Endothelial cell of umbilical vein (primary cell): ENCODE measurements around the gene ELK3. TPM values are rescaled to one million over a fixed set of nuclear protein-coding genes. Genes with fewer than 3 reads are reported as not detected.
"Not testable (repeated sequence)": the region's sequence is repeated elsewhere in the genome, so short reads cannot be mapped to it uniquely, and the experiment has no call there.

Source experiments
- BruUV-seq: library from RNA; stranded (reverse); fragments of 400-500 nt; replicated peaks from 2 replicates; lab custom pipeline; 2021; lab: Mats Ljungman, UMichigan
- CTCF ChIA-PET: fragments of 300-600, 350-600 bp; sonication (Branson Sonifier 250); formaldehyde crosslinking; loops from one replicate; lab custom pipeline; 2021; ENCODE audit warnings: antibody characterized with exemption, inconsistent platforms; lab: Charles Lee
- POLR2A ChIA-PET: fragments of 300-600, 350-600 bp; sonication (Branson Sonifier 250); formaldehyde crosslinking; loops from one replicate; lab custom pipeline; 2021; ENCODE audit warnings: antibody characterized with exemption, inconsistent platforms; lab: Charles Lee
- DNase-seq: peaks from one replicate; pipeline ENCODE4 v3.0.0-alpha.2; 2011; ENCODE audit warnings: low read depth, low spot score
- FAIRE-seq: peaks from 2 replicates; lab custom pipeline; 2011; peaks lifted over from hg19 to GRCh38; lab: Jason Lieb, UNC
- H2AFZ ChIP-seq: 2 replicates; pipeline ENCODE4 v1.6.0; 2012; ENCODE audit warnings: low read depth, low read length, control low read depth, inconsistent platforms
- H3K27ac ChIP-seq: 2 replicates; pipeline ENCODE4 v1.5.1; 2011; ENCODE audit warnings: low read depth, mild to moderate bottlenecking, control low read depth, low read length, moderate library complexity; ENCODE audit not compliant: insufficient read depth
- H3K27me3 ChIP-seq, 2 experiments: 2 replicates each; pipeline versions ENCODE4 v1.6.0 to v1.6.1; 2011; ENCODE audit warnings: low read length in 2 of 2, mixed read lengths in 1 of 2; ENCODE audit not compliant: control insufficient read depth in 2 of 2, insufficient read depth in 2 of 2
- H3K36me3 ChIP-seq, 2 experiments: 2 replicates in 1 of 2; 3 replicates in 1 of 2; pipeline ENCODE4 v1.5.1; 2011; ENCODE audit warnings: low read length in 2 of 2, mild to moderate bottlenecking in 1 of 2, moderate library complexity in 1 of 2; ENCODE audit not compliant: control insufficient read depth in 2 of 2, insufficient read depth in 2 of 2; ENCODE audit errors: extremely low read depth in 1 of 2
- H3K4me1 ChIP-seq: 3 replicates; pipeline ENCODE4 v1.5.1; 2011; ENCODE audit warnings: mild to moderate bottlenecking, low read length; ENCODE audit not compliant: control insufficient read depth, insufficient read depth; ENCODE audit errors: extremely low read depth
- H3K4me2 ChIP-seq: 2 replicates; pipeline ENCODE4 v1.6.1; 2011; ENCODE audit warnings: low read length, control low read depth, mixed read lengths; ENCODE audit not compliant: insufficient read depth
- H3K4me3 ChIP-seq, 3 experiments: fragments of 200-600 bp in 1 of 3; sonication (generic), shearing (Covaris generic) in 1 of 3; replicated peaks in 1 of 3; 2 replicates each; pipeline ENCODE4 v1.5.1; 2011 to 2016; ENCODE audit warnings: control low read depth in 3 of 3, low read length in 3 of 3, mild to moderate bottlenecking in 2 of 3, inconsistent platforms in 1 of 3, low read depth in 1 of 3, moderate library complexity in 1 of 3; ENCODE audit not compliant: insufficient read depth in 1 of 3
- H3K79me2 ChIP-seq: 2 replicates; pipeline ENCODE4 v1.6.0; 2012; ENCODE audit warnings: low read length, inconsistent platforms; ENCODE audit not compliant: control insufficient read depth, insufficient read depth
- H3K9ac ChIP-seq: replicated peaks from 2 replicates; pipeline ENCODE3; 2011; ENCODE audit warnings: low read length, control low read depth; ENCODE audit not compliant: insufficient read depth; ENCODE audit errors: extremely low read depth
- H3K9me1 ChIP-seq: replicated peaks from 3 replicates; pipeline ENCODE4 v1.6.0; 2011; ENCODE audit warnings: mild to moderate bottlenecking, low read length; ENCODE audit not compliant: control insufficient read depth, insufficient read depth; ENCODE audit errors: extremely low read depth
- H3K9me3 ChIP-seq: replicated peaks from 2 replicates; pipeline ENCODE4 v1.5.1; 2012; ENCODE audit warnings: low read length, inconsistent platforms; ENCODE audit not compliant: control insufficient read depth, insufficient read depth
- H4K20me1 ChIP-seq: replicated peaks from 2 replicates; pipeline ENCODE3; 2011; ENCODE audit warnings: mild to moderate bottlenecking, low read length; ENCODE audit not compliant: control insufficient read depth, insufficient read depth; ENCODE audit errors: extremely low read depth
- CTCF ChIP-seq, 2 donors: IDR thresholded peaks; 1 replicate in 1 of 2; 2 replicates in 1 of 2; pipeline ENCODE4 v1.5.1; 2011; ENCODE audit warnings: low read length in 2 of 2, mild to moderate bottlenecking in 2 of 2, moderate library complexity in 2 of 2, control low read depth in 1 of 2, inconsistent platforms in 1 of 2, low read depth in 1 of 2; ENCODE audit not compliant: insufficient read depth in 1 of 2; ENCODE audit errors: extremely low read depth in 1 of 2
- EZH2 ChIP-seq: IDR thresholded peaks from 2 replicates; pipeline ENCODE4 v1.6.1; 2012; ENCODE audit warnings: borderline replicate concordance, low read depth, mild to moderate bottlenecking, moderate library complexity, low read length, inconsistent platforms; ENCODE audit not compliant: severe bottlenecking
- FOS ChIP-seq: IDR thresholded peaks from 2 replicates; pipeline ENCODE4 v1.6.1; 2011; ENCODE audit warnings: mild to moderate bottlenecking, low read length, moderate library complexity, borderline replicate concordance; ENCODE audit not compliant: insufficient read depth
- GATA2 ChIP-seq: IDR thresholded peaks from 2 replicates; pipeline ENCODE4 v1.7.0; 2011; ENCODE audit warnings: low read depth, mild to moderate bottlenecking, moderate library complexity, mixed read lengths, low read length; ENCODE audit not compliant: insufficient read length, insufficient read depth
- JUN ChIP-seq: IDR thresholded peaks from 2 replicates; pipeline ENCODE4 v1.6.1; 2011; ENCODE audit warnings: borderline replicate concordance, low read depth; ENCODE audit not compliant: insufficient read length, insufficient read depth
- MAX ChIP-seq: IDR thresholded peaks from 2 replicates; pipeline ENCODE4 v1.6.1; 2011; ENCODE audit not compliant: insufficient read depth, insufficient read length
- MYC ChIP-seq: IDR thresholded peaks from one replicate; pipeline ENCODE4 v1.6.1; 2011; ENCODE audit warnings: mild to moderate bottlenecking, low read depth, low read length
- POLR2A ChIP-seq: IDR thresholded peaks from 2 replicates; pipeline ENCODE4 v1.6.1; 2012; ENCODE audit warnings: low read depth, mild to moderate bottlenecking, control low read depth, low read length
- POLR2AphosphoS5 ChIP-seq: IDR thresholded peaks from 2 replicates; pipeline ENCODE4 v1.6.1; 2012; ENCODE audit warnings: low read depth, mild to moderate bottlenecking, control low read depth, low read length, moderate library complexity; ENCODE audit not compliant: insufficient read depth
- dilution Hi-C: fragments of 300-500 bp; cut with MboI; formaldehyde crosslinking; loops from one replicate; pipeline ENCODE4 v1.15.0; 2019; ENCODE audit warnings: low sequenced_read_pairs; ENCODE audit not compliant: extremely low pct_ligation_motif_present
- intact Hi-C: fragments of 100-400 bp; cut with micrococcal nuclease; formaldehyde crosslinking; loops from one replicate; pipeline ENCODE4 v1.10.0; 2022
- polyA plus RNA-seq, 4 experiments: library from polyadenylated mRNA; depleted of rRNA in 3 of 4; stranded (reverse) in 3 of 4; unstranded in 1 of 4; fragments of >200 nt; gene quantifications; 2 replicates each; pipeline versions ENCODE4 v1.2.1 to v1.2.3, GENCODE V29; 2011 to 2012; ENCODE audit warnings: missing spikeins in 1 of 4
- total RNA-seq: library from RNA; stranded (reverse); gene quantifications from 2 replicates; pipeline ENCODE4 v1.2.3, GENCODE V29; 2021

ELK3 gene
- total and polyA plus RNA-seq, 2 donors (not counting 3 experiments of a cell fraction or from before 2014, with no cell fraction given) = 64.8 to 132 TPM

DNA sequence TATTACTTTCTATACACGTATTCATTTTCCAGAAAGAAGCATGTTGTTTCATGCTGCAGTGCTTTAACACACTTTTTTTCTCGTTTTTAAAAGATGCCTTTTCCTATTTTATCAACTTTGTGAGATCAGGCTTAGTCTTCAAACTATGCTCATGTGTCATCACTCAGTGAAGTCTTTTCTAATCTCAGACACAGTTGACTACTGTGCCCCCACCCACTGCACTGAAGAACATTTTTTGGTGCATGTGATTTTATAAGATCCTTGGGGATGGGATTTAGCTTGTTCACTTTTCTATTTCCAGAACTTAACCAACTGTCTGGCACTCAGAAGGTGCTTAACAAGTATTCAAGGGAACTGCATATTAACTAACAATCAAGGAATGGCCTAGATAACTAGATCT is 120.5 kb downstream of the ELK3 start:
- POLR2A ChIA-PET = no interaction called here
- H3K36me3 ChIP-seq = peaks cover 1 to 13% of the 10 kb centered on the region in 2 experiments
- no peaks in the 10 kb centered on the region for H3K27me3 ChIP-seq
- no peak overlapping the region for H3K4me2 ChIP-seq
- H3K79me2 ChIP-seq = peaks cover 67% of the 10 kb centered on the region
- no peak for FAIRE-seq
- dilution Hi-C loops = no loop called here
- no peak overlapping the region for H2AFZ ChIP-seq
- no peaks in the 10 kb centered on the region for H3K9me1 ChIP-seq
- no peaks in the 10 kb centered on the region for H3K4me1 ChIP-seq
- BruUV-seq = no TSS peak
- no peak for DNase-seq
- no peak overlapping the region for H3K9ac ChIP-seq
- CTCF ChIA-PET = interaction anchor here (1.1 to 1.5 kb wide), 3 partner anchors 11 to 202 kb away, joined by 3 to 5 read pairs (median 4); no protein-coding TSS in a partner anchor
- no peaks in the 10 kb centered on the region for H3K9me3 ChIP-seq
- intact Hi-C loops = no loop called here
- TF ChIP-seq JUN (no peak), POLR2AphosphoS5 (no peak), GATA2 (no peak), EZH2 (no peak), POLR2A (no peak), MYC (no peak), MAX (no peak), CTCF (IDR thresholded peaks at IDR 0.05; ENCODE audit: extremely low read depth in 1 of 2, insufficient read depth in 1 of 2, low read depth in 1 of 2, low read length in 2 of 2) (no peak), FOS (no peak)
- H4K20me1 ChIP-seq = peaks cover 18% of the 10 kb centered on the region
- H3K27ac ChIP-seq = no peak overlapping the region
- H3K4me3 ChIP-seq = no peak overlapping the region

DNA sequence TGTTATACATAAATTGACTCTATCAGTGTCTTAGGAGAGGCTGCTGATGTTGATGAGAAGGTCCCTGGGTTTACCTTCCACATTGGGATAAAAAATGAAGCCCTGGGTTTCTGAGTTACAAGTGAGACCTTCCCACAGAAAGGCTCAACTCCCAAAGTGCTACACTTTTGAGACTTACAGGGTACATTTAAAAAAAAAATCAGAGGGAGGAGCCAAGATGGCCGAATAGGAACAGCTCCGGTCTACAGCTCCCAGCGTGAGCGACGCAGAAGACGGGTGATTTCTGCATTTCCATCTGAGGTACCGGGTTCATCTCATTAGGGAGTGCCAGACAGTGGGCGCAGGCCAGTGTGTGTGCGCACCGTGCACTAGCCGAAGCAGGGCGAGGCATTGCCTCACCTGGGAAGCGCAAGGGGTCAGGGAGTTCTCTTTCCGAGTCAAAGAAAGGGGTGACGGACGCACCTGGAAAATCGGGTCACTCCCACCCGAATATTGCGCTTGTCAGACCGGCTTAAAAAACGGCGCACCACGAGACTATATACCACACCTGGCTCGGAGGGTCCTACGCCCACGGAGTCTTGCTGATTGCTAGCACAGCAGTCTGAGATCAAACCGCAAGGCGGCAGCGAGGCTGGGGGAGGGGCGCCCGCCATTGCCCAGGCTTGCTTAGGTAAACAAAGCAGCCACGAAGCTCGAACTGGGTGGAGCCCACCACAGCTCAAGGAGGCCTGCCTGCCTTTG is 121.7 kb downstream of the ELK3 start:
- H3K27ac ChIP-seq, H2AFZ ChIP-seq, H3K4me1 ChIP-seq, BruUV-seq, H3K4me3 ChIP-seq, H3K36me3 ChIP-seq, H3K4me2 ChIP-seq, H3K9me1 ChIP-seq, H3K27me3 ChIP-seq, H3K9ac ChIP-seq, DNase-seq, dilution Hi-C loops, H3K9me3 ChIP-seq, intact Hi-C loops, POLR2A ChIA-PET, CTCF ChIA-PET, FAIRE-seq: not testable (repeated sequence)
- H4K20me1 ChIP-seq = peaks cover 16% of the 10 kb centered on the region
- peaks cover 59% of the 10 kb centered on the region for H3K79me2 ChIP-seq
